Putamen (tissue), 1 donor: ENCODE results near the gene SH2D4B.
A peak's percentile ranks its signal among the peaks of the same experiment; 100 is the strongest.

Experiments
- DNase-seq: peaks from one replicate; pipeline ENCODE4 v3.0.0-alpha.2; 2016; ENCODE audit warnings: low spot score

The SH2D4B gene

DNA sequence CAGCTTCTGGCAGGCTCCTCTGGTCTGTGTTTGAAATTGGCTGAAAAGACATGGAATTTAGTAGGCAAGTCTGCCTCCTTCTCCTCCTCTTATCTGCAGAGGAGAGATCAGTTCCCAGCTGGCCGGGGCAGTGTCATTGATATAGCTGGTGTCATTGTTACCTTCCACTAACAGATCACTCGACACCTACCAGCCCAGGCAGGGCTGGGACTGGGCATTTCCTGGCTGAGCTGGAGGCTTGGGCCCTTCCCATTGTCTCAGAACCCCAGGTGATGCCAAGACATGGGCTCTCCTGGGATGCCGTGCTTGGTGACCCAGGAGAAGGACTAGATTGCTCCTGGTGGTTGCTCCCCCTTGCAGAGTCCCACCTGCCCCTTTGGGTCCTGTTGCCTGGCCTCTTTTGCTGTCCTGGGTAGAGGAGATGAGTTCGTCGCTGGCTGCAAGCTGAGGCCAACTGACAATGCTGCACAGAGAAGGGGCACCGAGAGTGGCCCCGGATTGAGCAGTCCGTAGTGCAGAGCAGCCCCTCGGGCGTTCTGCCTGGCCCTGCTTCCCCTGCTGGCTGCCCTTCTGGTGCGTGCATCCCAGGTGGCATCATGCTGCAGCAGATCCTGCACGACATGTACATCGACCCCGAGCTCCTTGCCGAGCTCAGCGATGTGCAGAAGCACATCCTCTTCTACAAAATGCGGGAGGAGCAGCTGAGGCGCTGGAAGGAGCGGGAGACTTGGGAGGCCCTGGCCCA is at the start of gene SH2D4B:
Gene SH2D4B, plus strand, starts transcription at position 167 of the 745 bp plus-strand sequence. Its CDS starts 430 bp downstream, at position 597.
- no peak for DNase-seq

DNA sequence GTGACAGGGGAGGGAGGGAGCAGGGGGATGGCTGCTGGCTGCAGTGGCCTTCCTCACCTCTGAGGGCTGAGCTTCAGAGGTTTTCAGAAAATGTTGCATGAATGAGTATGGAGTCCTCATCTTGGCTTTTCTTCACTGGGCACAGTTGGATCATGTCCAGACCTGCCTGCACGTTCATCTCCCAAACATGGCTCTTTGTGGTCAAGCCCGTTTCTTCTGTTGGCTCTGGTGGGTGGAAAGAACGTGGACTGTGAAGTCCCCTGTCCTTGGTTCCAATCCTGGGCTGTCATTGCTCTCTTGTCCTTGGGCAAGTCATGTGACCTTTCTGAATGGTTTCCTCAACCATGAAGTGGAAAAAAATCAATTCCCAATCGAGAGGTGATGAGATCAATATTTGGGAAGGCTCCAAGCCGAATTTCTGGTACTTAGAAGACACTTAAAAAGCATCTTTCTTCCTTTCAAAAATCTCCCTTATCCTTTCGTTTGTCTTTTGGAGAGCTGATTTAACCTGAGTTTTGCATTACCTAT is 49.1 kb upstream of the SH2D4B start:
- no peak for DNase-seq

DNA sequence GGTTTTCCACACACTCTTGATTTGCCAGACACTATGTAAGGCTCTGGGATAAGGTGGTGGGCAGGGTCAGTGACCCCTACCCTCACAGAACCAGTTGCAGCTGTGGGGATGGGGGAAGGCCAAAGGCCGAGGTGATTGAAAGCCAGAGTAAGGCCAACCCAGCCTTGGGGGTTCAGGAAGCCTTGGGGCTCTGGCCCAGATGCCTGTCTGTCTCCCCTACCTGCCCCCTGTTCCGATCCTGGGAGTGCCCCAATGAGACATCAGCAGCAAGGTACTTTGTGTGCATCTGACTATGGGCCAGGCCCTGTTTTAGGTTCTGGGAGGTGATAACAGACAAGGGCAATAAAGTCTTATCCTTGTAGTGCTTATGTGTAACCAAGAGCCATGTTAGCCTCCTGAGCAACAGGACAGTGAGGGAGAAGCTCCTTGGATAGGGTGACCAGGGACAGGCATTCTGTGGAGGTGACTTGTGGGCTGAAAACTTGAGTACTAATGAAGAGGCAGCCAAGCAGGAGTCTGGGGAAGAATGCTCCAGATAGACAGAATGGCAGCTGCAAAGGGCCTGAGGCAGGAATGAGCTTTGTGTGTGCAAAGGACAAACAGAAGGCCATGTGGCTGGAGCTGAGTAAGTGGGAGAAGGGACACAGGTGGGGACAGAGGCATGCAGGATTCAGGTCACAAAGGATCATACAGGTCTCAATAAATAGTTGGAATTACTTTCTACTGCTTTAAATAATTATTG is 48.2 kb upstream of the SH2D4B start:
- no peak for DNase-seq

DNA sequence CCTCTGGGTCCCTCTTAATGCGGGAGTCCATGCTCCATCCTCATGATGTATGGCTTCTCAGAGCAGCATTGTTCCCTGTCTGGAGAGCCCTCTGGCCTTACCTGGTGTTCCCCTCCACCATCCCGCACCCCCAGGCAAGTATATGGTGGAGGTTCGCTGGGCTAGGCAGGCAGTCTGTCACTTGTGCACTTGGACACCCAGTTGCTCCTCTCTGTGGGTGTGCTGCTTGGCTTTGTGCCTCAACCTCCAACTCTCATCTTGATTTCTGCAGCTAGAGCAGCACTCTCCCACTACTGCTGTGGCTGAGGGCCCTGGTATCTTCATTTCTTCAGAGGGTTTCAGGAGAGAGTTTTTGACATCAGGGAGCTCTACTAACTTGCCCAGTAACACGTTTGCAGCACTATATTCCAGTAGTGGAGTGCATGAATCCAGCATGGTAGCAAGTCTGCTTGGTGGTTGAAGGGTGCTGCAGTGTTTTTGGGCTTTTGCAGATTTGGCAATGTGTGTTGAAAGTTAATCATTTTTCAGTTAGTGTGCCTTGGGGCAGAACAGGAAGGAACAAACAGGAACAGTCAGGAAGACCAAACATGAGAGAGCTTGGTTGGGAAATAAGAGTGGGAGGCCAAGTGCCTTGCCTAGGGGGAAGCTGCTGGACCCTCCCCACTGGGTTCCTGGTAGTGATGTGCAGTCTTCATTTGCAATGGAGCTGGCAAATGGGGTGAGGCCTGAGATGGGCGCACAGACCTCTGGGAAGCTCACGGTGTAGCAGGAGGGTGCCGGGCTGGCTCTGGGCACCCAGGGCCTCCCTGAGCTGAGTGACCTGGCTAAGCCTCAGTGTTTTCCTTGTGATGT is 46.2 kb upstream of the SH2D4B start:
- DNase-seq: no peak

DNA sequence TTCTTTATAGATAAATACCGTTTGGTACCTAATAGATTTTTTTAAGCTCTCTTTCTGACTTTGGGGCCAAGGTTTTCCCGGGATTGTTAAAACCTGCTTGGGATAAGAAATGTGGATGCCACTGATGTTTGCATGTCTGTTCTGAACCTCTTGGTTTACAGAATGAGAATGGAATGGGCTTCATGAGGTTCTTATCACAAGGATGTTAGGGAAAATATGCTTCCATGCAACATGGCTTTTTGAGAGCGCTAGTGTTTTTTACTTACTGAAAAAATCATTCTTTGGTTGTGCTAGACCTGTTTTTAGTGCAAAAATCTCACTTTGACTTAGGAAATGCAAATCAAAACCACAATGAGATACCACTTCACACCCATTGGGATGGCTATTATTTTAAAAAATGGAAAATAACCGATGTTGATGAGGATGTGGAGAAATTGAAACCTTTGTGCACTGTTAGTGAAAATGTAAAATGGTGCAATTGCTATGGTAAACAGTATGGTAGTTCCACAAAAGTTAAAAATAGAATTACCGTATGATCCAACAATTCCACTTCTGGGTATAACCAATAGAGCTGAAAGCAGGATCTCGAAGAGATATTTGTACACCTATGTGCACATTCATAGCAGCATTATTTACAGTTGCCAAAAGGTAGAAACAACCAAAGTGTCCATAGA is 44.7 kb upstream of the SH2D4B start:
- no peak for DNase-seq

DNA sequence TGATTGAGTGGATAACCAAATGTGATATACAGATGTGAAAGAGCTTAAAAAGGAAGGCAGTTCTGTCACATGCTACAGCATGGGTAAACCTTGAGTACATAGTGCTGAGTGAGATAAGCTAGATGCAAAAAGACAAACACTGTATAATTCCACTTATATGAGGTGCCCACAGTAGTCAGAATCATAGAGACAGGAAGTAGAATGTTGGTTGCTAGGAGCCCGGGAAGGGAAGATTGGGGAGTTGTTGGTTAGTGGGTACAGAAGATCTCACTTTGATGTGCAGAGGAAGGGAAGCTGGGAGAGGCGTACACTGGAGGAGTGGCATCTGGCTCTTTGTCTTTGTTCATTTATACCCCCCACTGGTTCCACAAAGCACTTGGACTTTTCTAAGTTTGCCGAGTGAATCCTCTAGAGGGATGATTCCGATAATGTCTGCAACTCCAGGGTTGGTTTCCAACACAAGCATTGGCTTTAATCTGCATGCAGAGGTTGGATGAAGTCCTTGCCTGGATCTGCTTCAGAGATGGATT is 44.1 kb upstream of the SH2D4B start:
- DNase-seq: no peak

DNA sequence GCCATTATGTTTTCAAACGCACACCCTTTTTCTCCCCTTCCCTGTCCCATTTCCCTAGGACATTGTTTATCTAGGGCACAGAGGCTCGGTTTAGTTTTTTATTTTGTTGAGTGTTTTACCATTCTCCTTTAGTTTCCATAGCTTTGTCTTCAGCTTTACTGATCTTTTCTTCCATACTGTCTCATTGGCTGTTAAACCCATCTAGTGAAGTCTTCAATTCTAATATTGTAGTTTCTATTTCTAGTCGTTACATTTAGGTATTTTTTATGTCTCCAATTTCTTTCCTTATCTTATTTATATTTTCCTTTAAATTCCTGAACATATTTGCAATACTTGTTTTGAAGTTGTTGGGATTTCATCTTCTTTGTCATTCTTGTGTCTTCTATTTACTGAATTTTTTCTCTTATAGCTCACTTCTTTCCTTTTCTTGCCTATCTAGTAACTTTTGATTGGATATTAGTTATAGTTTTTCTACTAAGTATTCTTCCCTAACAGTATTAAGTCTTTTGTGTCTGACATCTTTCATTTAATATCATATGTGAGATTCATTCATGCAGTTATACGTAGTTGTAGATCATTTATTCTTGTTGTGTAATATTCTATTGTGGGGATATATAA is 41.0 kb upstream of the SH2D4B start:
- DNase-seq: no peak

DNA sequence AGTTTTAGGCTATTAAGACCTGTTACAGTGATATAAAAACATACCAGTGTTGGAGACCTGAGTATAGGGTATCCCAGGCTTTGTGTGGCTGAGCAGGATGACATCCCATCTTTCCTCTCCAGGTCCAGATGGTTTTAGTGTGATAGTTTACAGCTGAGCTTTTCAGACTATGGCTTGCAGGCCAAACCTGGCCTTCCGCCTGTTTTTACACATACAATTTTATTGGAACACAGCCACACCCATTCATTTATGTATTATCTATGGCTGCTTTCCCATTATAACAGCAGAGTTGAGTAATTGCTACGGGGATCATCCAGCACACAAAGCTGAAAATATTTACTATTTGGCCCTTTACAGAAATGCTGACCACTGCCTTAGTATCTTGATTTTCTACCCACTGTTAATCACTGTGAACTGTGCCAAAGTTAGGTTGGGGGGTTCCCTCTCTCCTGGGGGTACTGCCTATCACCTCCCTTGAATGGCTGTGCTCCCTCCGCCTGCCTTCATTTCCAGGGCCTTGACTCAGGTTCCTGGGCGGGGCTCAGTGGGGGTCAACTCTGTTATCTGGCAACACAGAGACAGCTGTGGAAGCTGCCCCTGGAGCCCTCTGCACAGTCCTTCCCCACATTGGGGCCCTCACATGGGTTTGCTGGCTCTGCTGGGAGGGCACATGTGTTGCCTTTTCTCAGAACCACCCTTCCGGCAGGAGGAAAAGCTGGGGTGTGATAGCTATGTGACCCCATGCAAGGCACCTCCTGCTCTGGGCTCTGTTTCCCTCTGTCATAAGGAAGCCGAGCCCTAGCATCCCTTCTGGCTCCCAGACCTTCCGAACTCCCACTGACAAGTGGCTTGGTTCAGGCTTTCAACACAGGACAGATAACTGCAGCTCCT is 40.3 kb upstream of the SH2D4B start:
- DNase-seq: no peak

DNA sequence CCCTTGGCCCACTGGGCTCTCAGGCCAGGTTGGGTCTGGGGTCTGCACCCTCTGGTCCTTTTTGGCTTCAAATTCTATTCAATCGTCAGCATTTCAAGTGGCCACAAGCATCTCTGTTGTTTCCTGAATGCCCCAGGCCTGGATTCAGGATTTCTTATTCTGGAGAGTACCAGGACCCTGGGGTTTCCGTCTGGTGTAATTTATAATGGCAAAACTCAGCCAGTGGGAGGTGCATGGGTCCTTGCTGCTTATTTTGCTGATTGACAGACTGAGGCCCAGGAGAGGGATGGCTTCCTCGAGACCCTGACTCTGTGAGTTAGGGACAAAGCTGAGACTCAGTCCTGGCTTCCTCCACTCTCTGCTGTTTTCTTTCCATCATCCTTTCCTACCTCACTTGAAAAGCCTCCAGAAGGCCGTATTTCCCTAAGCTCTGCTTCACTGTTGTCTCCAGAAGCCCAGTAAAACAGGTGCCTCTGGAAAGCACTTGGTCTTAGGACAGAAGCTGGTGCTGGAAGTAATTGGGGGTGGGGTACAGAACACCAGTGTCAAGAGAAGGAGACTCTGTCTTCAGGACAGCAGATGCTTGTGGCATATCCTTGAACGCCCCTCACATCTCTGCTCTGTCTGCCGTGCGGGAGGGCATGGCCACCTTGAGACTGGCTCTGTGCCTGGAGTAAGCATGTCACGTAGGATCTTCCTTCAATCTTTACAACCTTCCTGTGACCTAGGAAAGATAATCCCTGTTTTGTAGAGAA is 39.4 kb upstream of the SH2D4B start:
- no peak for DNase-seq

DNA sequence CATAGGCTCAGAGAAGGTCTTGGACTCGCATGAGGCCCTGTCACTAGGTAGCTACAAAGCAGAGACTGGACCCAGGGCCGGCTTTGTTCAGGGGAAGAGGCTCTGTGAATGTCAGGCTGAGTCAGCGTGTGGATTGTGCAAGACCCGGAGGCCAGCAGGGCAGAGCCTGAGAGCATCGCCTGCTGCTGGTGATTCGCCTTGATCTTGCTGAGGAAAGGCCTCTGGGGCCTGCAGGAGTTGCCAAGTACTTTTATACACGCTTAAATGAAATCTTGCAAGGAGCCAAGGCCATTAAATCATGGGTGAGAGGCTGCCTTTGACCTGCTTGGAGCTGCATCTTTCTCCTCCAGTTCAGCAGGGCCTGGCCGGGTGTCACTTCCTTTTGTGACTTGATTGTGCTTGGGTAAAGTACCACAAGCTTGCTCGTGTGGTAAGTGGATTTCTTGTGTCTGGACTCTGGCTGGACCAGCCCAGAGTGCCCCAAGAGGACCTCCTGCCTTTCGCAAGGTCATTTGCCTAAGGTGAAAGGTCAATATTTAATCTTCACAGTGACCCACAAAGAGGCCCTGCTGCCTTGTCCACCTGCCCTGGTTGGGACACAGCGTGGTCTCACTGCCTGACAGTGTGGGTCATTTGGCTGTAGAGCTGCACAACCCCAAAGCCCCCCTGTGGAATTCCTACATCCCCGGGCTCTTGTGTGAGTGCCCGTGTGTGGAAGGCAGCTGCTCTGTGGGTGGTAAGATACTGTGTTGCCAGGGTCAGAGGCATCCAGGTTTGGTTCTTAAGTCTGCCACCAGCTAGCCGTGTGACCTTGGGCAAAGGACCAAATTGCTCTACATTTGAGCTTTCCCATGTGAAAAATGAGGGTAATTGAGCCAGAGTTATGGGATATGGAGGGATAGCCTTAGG is 38.6 kb upstream of the SH2D4B start:
- peak; percentile 66 for DNase-seq

DNA sequence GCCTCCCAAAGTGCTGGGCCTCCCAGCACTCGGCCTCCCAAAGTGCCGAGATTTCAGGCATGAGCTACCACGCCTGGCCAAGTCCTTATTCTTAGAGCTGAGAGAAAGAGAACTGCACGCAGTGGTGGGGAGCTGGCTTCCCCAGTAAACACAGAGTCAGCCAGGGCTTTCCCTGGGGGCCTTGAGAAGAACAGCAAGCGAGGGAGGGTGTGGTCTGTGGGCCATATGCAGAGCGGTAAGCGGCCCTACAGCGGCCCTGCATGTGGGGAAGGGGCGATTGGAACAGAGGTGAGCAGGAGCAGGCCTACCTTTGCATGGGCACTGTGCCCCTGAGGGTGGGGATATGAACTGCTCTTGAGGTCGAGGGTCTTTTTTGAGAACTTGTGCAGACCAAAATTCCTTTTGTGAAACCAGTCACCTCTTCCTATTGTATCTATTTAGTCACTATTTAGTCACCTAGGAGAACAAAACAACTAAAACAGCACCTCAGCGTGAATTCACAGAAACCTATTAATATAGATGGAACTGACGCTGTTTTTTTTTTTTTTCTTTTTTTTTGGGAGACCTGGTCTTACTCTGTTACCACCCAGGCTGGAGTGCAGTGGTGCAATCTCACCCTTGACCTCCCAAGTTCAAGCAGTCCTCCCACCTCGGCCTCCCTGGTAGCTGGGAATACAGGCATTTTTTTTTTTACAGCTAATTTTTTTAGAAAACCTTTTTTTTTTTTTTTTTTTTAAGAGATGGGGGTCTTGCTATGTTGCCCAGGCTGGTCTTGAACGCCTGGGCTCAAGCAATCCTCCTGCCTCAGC is 36.9 kb upstream of the SH2D4B start:
- DNase-seq: no peak

DNA sequence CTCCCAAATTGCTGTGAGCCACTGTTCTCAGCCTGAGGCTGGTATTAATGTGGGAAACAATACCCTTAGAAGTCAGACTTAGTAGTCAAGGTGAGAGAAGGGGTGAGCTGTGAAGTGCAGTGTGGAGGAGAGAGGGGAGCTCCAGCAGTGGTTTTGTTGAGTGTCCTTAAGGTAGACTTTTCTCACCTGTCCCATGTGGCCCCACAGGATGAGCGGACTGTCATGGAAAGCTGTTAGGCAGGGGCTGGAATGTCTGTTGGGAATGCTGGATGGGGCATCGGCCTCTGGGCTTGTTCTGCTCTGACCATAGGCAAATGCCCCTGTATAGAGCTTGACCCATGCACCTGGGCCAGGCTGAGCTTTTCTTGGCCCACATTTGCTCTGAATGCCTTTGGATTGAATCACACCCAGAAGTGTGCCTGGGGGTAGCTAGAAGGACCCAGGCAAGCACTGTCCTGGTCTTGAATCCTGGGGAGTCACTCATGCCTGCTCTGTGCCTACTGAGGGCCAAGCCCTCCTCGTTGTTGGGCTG is 36.3 kb upstream of the SH2D4B start:
- no peak for DNase-seq

DNA sequence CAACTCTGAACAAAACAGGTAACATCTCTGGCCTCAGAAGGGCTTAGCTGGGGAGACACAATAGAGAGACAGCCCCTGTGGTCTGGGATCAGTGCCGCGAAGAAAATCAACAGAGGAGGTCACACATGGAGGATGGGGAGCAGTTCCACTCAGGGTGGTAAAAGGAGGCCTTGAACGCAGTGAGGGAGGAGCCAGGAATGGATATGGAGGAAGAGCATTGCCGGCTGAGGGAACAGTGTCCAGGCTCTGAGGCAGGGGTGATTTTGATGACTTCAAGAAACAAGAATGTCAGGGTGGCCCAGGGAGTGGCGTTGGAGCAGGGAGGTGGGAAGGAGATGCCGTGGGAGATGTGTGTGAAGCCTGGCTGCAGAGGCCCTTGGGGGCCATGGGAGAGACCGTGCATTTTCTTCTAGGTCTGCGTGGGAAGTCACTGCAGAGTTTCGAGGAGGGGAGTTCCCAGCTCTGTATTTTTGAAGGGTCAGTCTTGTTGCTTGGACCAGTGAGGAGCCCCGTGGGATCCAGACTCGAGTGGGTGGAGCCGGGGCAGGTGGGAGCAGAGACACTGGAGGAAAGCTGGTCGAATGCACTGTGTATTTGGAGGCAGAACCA is 35.7 kb upstream of the SH2D4B start:
- DNase-seq: no peak

DNA sequence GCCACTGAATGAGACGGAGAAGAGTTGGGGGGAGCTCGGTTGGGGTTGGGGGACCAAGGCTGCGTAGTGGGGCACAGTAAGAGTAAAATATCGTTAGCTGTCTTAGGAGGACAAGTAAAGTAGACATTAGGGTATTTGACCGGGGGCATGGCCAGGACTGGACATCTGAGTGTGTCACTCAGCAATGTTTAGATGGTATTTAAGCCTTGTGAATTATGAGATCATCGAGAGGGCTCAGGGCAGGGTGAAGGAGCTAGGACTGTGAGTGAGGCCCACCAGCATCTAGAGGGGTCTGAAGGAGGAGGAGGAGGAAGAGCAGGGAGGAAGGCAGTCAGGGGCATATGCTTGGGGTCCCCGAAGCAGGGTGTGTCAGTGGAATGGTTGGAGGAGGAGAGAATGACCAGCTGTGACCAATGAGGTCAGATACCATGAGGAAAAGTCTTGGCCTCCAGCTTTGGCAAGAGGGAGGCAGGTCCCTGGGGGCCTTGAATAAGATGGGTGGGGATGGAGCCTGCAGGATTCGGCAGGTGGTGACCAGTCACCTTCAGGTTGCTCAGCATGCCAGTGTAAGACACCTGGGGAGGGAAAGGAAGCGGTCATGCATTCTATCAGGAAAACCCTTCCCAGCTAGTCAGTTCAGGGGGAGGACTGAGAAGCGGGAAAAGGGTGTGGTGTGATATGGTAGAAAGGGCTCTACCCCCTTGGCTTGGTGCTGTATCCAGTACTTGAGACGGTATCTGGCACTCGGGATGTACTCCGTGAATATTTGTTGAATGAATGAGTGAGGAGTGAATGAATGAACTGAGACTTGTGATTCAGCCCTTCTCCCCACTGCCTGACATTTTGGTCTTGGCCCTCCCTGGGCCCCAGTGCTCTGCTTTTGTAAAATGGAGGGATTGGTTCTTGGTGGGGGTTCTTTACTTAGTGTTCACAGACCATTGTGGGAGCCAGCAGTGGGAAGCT is 34.8 kb upstream of the SH2D4B start:
- no peak for DNase-seq

DNA sequence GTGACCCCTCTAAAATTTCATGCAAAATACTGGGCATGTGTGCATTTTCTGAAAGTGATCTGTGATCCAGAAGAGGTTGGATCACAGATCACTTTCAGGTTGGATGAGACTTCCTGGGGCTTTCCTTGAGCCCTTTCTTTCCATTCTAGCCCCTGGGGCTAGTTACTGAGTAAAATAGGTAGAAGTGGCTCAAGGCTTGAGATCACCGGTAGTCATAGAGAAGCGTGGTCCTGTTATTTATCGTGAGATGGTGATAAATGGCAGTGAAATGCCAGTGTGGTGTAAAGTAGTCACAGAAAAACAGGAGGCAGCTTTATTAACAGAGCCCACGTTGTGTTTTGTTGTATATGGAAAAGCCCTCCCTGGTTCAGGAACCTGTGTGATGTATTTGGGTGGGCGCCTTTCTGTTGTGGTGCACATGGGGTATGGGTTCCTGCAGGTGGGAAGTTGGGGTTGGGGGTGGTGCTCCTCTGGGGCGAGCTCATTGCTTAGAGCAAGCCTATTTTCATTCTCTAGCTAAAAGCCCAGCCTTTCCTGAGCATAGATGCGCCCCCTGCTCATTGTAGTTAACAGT is 34.0 kb upstream of the SH2D4B start:
- DNase-seq: no peak
